C4-2B (cell line): ENCODE data around the gene SHROOM3.

Source experiments
- H3K27ac ChIP-seq: fragments of 450-650 bp; 2 replicates; pipeline ENCODE4 v1.5.1; 2017
- CTCF ChIP-seq: fragments of 450-650 bp; conservative IDR thresholded peaks from 2 replicates; pipeline ENCODE4 v1.5.1; 2017; ENCODE audit warnings: mild to moderate bottlenecking
- ZFX ChIP-seq: fragments of 450-650 bp; IDR thresholded peaks from 2 replicates; pipeline ENCODE4 v1.6.1; 2017

Gene SHROOM3

GRCh38 chr4:76733068-76733771 lies 298.2 kb downstream of the SHROOM3 start:
- TF ChIP-seq CTCF (peak; percentile 39), ZFX (no peak)
- peak overlapping the region; percentile 16 for H3K27ac ChIP-seq

- no peak overlapping the region for H3K27ac ChIP-seq
- no peak for TF ChIP-seq ZFX
- TF ChIP-seq CTCF = no peak
These were observed 301.4 kb downstream of the SHROOM3 start for GRCh38 chr4:76736414-76736813.

GRCh38 chr4:76737180-76737579 lies 302.2 kb downstream of the SHROOM3 start:
- no peak for TF ChIP-seq CTCF
- TF ChIP-seq ZFX = no peak
- H3K27ac ChIP-seq = no peak overlapping the region

GRCh38 chr4:76737771-76738085 lies 302.7 kb downstream of the SHROOM3 start:
- H3K27ac ChIP-seq = no peak overlapping the region
- TF ChIP-seq ZFX (no peak), CTCF (no peak)

- no peak for TF ChIP-seq ZFX
- no peak for TF ChIP-seq CTCF
- no peak overlapping the region for H3K27ac ChIP-seq
These were observed 303.3 kb downstream of the SHROOM3 start for GRCh38 chr4:76738086-76738931.

- no peak overlapping the region for H3K27ac ChIP-seq
- no peak for TF ChIP-seq ZFX
These were observed 305.2 kb downstream of the SHROOM3 start for GRCh38 chr4:76740192-76740591.

- TF ChIP-seq ZFX (no peak), CTCF (no peak)
- H3K27ac ChIP-seq = no peak overlapping the region
These were observed 306.0 kb downstream of the SHROOM3 start for GRCh38 chr4:76740866-76741662.
